Ramos (cell line): ENCODE measurements around the gene OGFOD2.

Experiments
- in situ Hi-C: fragments of 300-500 bp; cut with MboI; formaldehyde crosslinking; loops from one replicate; pipeline ENCODE4 v1.14.3; 2022; ENCODE audit warnings: low sequenced_read_pairs; ENCODE audit not compliant: unreplicated experiment

OGFOD2 gene

GRCh38 chr12:122974892-122975789 is at the start of gene OGFOD2:
Gene OGFOD2, plus strand, starts transcription at chr12:122975244. Its CDS starts 8 bp downstream, at chr12:122975252.
- in situ Hi-C loops: no loop called here

- in situ Hi-C loops: no loop called here
These were observed 47.2 kb upstream of the OGFOD2 start for GRCh38 chr12:122927756-122928403.

- in situ Hi-C loops: no loop called here
These were observed 46.5 kb upstream of the OGFOD2 start for GRCh38 chr12:122928404-122929147.

GRCh38 chr12:122929148-122929538 is 45.9 kb upstream of the OGFOD2 start:
- in situ Hi-C loops: no loop called here

GRCh38 chr12:122929812-122930211 is 45.2 kb upstream of the OGFOD2 start:
- in situ Hi-C loops: no loop called here

- in situ Hi-C loops: no loop called here
These were observed 42.8 kb upstream of the OGFOD2 start for GRCh38 chr12:122932207-122932606.

GRCh38 chr12:122934722-122935121 is 40.3 kb upstream of the OGFOD2 start:
- in situ Hi-C loops: no loop called here

- in situ Hi-C loops: no loop called here
These were observed 39.7 kb upstream of the OGFOD2 start for GRCh38 chr12:122935318-122935717.

- in situ Hi-C loops: no loop called here
These were observed 37.4 kb upstream of the OGFOD2 start for GRCh38 chr12:122937622-122938091.

- in situ Hi-C loops: no loop called here
These were observed 35.9 kb upstream of the OGFOD2 start for GRCh38 chr12:122939125-122939524.

- in situ Hi-C loops: loop anchor here (5.0 kb wide), 1 partner anchor 59 kb away; no protein-coding TSS in a partner anchor
These were observed 33.7 kb upstream of the OGFOD2 start for GRCh38 chr12:122941351-122941750.

GRCh38 chr12:122942637-122943036 is 32.4 kb upstream of the OGFOD2 start:
- in situ Hi-C loops: loop anchor here (5.0 kb wide), 1 partner anchor 60 kb away; no protein-coding TSS in a partner anchor

GRCh38 chr12:122943196-122943595 is 31.8 kb upstream of the OGFOD2 start:
- in situ Hi-C loops: loop anchor here (5.0 kb wide), 1 partner anchor 61 kb away; no protein-coding TSS in a partner anchor

- in situ Hi-C loops: loop anchor here (5.0 kb wide), 1 partner anchor 63 kb away; no protein-coding TSS in a partner anchor
These were observed 30.1 kb upstream of the OGFOD2 start for GRCh38 chr12:122944605-122945592.

GRCh38 chr12:122946690-122947341 is 28.2 kb upstream of the OGFOD2 start:
- in situ Hi-C loops: no loop called here

- in situ Hi-C loops: no loop called here
These were observed 27.7 kb upstream of the OGFOD2 start for GRCh38 chr12:122947352-122947792.

- in situ Hi-C loops: no loop called here
These were observed 26.4 kb upstream of the OGFOD2 start for GRCh38 chr12:122948605-122949004.

- in situ Hi-C loops: no loop called here
These were observed 25.6 kb upstream of the OGFOD2 start for GRCh38 chr12:122949405-122949804.
